K562 (cell line): ENCODE data around the gene THADA. TPM values are rescaled to one million over a fixed set of nuclear protein-coding genes. Genes with fewer than 3 reads are reported as not detected.

Experiments
- ADNP ChIP-seq: fragments of 200-800 bp; sonication (Bioruptor generic); IDR thresholded peaks from 2 replicates; pipeline ENCODE4 v1.6.1; 2016; ENCODE audit warnings: missing genetic modification characterization, missing compliant biosample characterization
- ARID1B ChIP-seq: fragments of 450-650 bp; IDR thresholded peaks from 2 replicates; pipeline ENCODE4 v1.6.1; 2016; ENCODE audit warnings: antibody characterized with exemption, mild to moderate bottlenecking, inconsistent platforms
- ATF1 ChIP-seq, 2 experiments: fragments of 450-650 bp in 1 of 2; IDR thresholded peaks; 2 replicates each; pipeline ENCODE4 v1.6.1; 2016; ENCODE audit warnings: missing compliant biosample characterization in 1 of 2, missing genetic modification characterization in 1 of 2
- BRCA1 ChIP-seq, 2 experiments: fragments of 450-650 bp in 1 of 2; sonication (generic) in 1 of 2; formaldehyde crosslinking in 1 of 2; IDR thresholded peaks; 2 replicates each; pipeline versions ENCODE4 v1.5.0 to v1.6.1; 2017 to 2020; ENCODE audit warnings: mild to moderate bottlenecking in 1 of 2, missing genetic modification reagents in 1 of 2
- E2F1 ChIP-seq: sonication (generic); formaldehyde crosslinking; IDR thresholded peaks from 2 replicates; pipeline ENCODE4 v1.8.1; 2023; ENCODE audit warnings: mild to moderate bottlenecking, missing genetic modification reagents, moderate library complexity
- EP300 ChIP-seq: IDR thresholded peaks from 2 replicates; pipeline ENCODE4 v1.6.1; 2012; ENCODE audit warnings: low read length, improper control_type of control experiment
- MNT ChIP-seq, 2 experiments: fragments of 450-650 bp; conservative IDR thresholded peaks; 2 replicates each; pipeline ENCODE4 v1.6.1; 2017; ENCODE audit warnings: mild to moderate bottlenecking in 2 of 2, moderate library complexity in 2 of 2
- NFATC3 ChIP-seq: fragments of 450-650 bp; IDR thresholded peaks from 2 replicates; pipeline ENCODE4 v1.6.1; 2017; ENCODE audit warnings: mild to moderate bottlenecking
- RFX5 ChIP-seq: IDR thresholded peaks from 2 replicates; pipeline ENCODE4 v1.6.1; 2011; ENCODE audit warnings: low read depth, mild to moderate bottlenecking, improper control_type of control experiment, low read length
- SIN3A ChIP-seq, 2 experiments: fragments of 150-350 bp in 1 of 2; IDR thresholded peaks; 2 replicates each; pipeline ENCODE4 v1.6.1; 2011 to 2016; ENCODE audit warnings: borderline replicate concordance in 2 of 2, low read depth in 2 of 2, low read length in 2 of 2, mild to moderate bottlenecking in 2 of 2, moderate library complexity in 2 of 2; ENCODE audit not compliant: control insufficient read depth in 1 of 2
- SIN3B ChIP-seq: fragments of 450-650 bp; IDR thresholded peaks from 2 replicates; pipeline ENCODE4 v1.6.1; 2017; ENCODE audit warnings: low read depth, mild to moderate bottlenecking, moderate library complexity
- SOX6 ChIP-seq: fragments of 450-650 bp; IDR thresholded peaks from 2 replicates; pipeline ENCODE4 v1.6.1; 2014; ENCODE audit warnings: mild to moderate bottlenecking
- SPI1 ChIP-seq: IDR thresholded peaks from 2 replicates; pipeline ENCODE4 v1.6.1; 2011; ENCODE audit warnings: low read depth, low read length, control low read depth, borderline replicate concordance
- SRF ChIP-seq, 2 experiments: fragments of 250-450, 450-650 bp in 1 of 2; sonication (Bioruptor Pico) in 1 of 2; sonication (generic) in 1 of 2; formaldehyde crosslinking; IDR thresholded peaks; 2 replicates each; pipeline versions ENCODE4 v1.5.0 to v1.5.1; 2020 to 2022; ENCODE audit warnings: mild to moderate bottlenecking in 1 of 2, missing genetic modification reagents in 1 of 2
- ZNF280B ChIP-seq: fragments of 250-450 bp; sonication (Bioruptor Pico); IDR thresholded peaks from 2 replicates; pipeline ENCODE4 v1.5.1; 2021; ENCODE audit warnings: mild to moderate bottlenecking
- ZNF592 ChIP-seq: fragments of 450-650 bp; IDR thresholded peaks from 2 replicates; pipeline ENCODE4 v1.6.1; 2017; ENCODE audit warnings: antibody characterized with exemption, mild to moderate bottlenecking
- ZNF76 ChIP-seq: fragments of 250-450 bp; sonication (Bioruptor Pico); IDR thresholded peaks from 2 replicates; pipeline ENCODE4 v1.4.0; 2020; ENCODE audit warnings: mild to moderate bottlenecking, moderate library complexity, borderline replicate concordance
- polyA plus RNA-seq, 8 experiments: library from polyadenylated mRNA; depleted of rRNA in 4 of 8; stranded (reverse) in 5 of 8; unstranded in 3 of 8; fragments of >200 nt; fragmentation: Nextera tagmentation in 2 of 8; fragmentation: Illumina TruSeq in 1 of 8; extraction: Ambion mirVana in 2 of 8; extraction: Trizol in 1 of 8; gene quantifications; 2 replicates each; pipeline versions ENCODE4 v1.2.1 to v1.2.3, GENCODE V29; 2011 to 2014; ENCODE audit warnings: inconsistent platforms in 1 of 8, missing spikeins in 1 of 8
- total RNA-seq, 7 experiments: library from RNA; depleted of rRNA in 6 of 7; stranded (reverse); fragments of >200 nt in 6 of 7; fragmentation: Illumina TruSeq in 2 of 7; extraction: Trizol in 2 of 7; gene quantifications; 2 replicates each; pipeline versions ENCODE4 v1.2.1 to v1.2.3, GENCODE V29; 2011 to 2021; ENCODE audit warnings: low replicate concordance in 1 of 7

THADA gene
- total and polyA plus RNA-seq, 9 of the 15 experiments (the other 6 are each of a cell fraction or from before 2014, with no cell fraction given): 17.8 to 34.7 (median 31.9) TPM

GRCh38 chr2:43595603-43596412 is at the start of gene THADA (continued):
- TF ChIP-seq MNT (conservative IDR thresholded peaks at IDR 0.05) (peak; percentile 96 to 98), ARID1B (peak; percentile 11; the same call in 1 of the 2 replicates), EP300 (no peak), SOX6 (0 out of 2 replicates have a peak, but pooled peaks have one; percentile 46), ZNF280B (CRISPR knock-in tag) (no peak), ZNF76 (CRISPR knock-in tag) (no peak), ADNP (tag) (no peak), BRCA1 (IDR thresholded peaks at IDR 0.05) (no peak), BRCA1 (CRISPR knock-in tag; IDR thresholded peaks at IDR 0.05) (no peak), RFX5 (peak; percentile 68; the same call in 1 of the 2 replicates), E2F1 (peak; percentile 55; the same call in 1 of the 2 replicates), NFATC3 (no peak), SPI1 (no peak), SRF (CRISPR knock-in tag; IDR thresholded peaks at IDR 0.05) (peak in 1 of 2 experiments; percentile 84; a peak in 2 of 4 replicates), SIN3B (peak; percentile 72; the same call in 1 of the 2 replicates), ATF1 (CRISPR knock-in tag; IDR thresholded peaks at IDR 0.05) (peak; percentile 80), ATF1 (tag; IDR thresholded peaks at IDR 0.05) (peak; percentile 99), ZNF592 (peak; percentile 77), SIN3A (IDR thresholded peaks at IDR 0.05; ENCODE audit: borderline replicate concordance in 2 of 2, control insufficient read depth in 1 of 2, low read depth in 2 of 2, low read length in 2 of 2) (peak; percentile 96 to 98)
